HG03064 (cell line): ENCODE measurements around the gene PDK3.

ENCODE experiments used
- ATAC-seq: cut with Tn5 transposase; IDR thresholded peaks from one replicate; pipeline ENCODE4 v1.9.1; 2021; ENCODE audit warnings: low read depth; ENCODE audit not compliant: unreplicated experiment

The PDK3 gene

GRCh38 chrX:24464836-24465531 lies at the start of gene PDK3:
TSS of gene PDK3 (plus strand) at chrX:24465286. CDS start at chrX:24465456, 170 bp downstream.
- ATAC-seq = peak; percentile 91

DNA sequence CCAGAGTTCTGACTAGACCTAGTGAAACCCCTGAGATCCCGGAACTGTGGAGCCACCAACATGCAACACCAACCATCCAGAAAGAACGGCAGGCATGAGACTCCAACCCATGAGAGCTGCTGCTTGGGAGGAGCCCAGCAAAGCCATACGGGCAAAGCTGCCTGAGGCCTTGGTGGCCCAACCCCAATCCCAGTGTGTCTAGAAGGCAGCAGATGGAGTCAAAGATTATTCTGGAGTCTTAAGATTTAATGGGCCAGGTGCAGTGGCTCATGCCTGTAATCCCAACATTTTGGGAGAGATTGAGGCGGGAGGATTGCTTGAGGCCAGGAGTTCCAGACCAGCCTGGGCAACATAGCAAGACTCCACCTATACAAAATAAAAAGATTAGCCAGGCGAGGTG lies 49.2 kb upstream of the PDK3 start:
- ATAC-seq = no peak

- no peak for ATAC-seq
Measured at GRCh38 chrX:24423960-24424359, 41.1 kb upstream of the PDK3 start.

- no peak for ATAC-seq
Measured at GRCh38 chrX:24424948-24425347, 40.1 kb upstream of the PDK3 start.

GRCh38 chrX:24425806-24426205 lies 39.3 kb upstream of the PDK3 start:
- ATAC-seq = no peak

DNA sequence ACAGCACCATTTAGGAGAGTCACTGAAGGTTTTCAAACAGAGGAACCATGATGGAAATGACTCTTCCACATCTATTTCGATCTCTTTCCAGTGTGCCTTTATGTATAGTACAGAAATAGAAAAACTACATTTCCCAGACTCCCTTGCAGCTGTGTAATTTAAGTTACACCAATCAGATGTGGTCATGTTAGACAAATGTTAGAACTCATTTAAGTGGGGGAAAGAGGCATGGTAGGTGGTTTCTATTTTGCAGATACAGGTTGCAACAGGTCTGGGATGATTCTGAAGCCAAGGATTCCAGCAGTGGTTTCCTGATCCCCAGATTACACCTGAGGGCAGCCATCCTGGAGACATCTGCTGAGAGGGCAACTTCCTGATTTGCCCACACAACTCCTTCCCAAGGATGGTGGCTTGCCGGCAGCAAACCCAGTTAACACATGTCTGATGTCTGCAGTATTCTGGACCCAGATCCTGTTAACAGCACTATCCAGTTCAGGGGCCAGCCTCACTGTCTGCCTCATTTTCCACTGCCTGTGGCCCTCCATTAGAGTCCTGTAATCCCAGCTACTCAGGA lies 38.7 kb upstream of the PDK3 start:
- no peak for ATAC-seq

GRCh38 chrX:24426921-24427746 lies 38.0 kb upstream of the PDK3 start:
- no peak for ATAC-seq

GRCh38 chrX:24427747-24428019 lies 37.4 kb upstream of the PDK3 start:
- no peak for ATAC-seq

DNA sequence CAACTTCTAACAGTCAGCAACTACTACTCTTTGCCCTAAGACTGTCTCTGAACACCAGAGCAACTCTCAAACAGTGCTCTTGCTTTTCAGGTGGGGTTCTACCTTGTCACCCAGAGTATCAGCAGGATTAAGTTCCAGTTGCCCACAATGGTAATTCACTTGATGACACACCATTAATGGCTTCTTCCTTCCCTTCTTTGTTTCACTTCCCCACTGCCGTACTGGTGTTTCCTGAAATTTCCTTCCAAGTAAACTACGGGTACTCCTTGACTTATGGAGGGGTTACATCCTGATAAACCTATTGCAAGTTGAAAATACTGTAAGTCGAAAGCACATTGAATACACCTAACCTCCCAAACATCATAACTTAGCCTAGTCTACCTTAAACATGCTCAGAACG lies 36.6 kb upstream of the PDK3 start:
- ATAC-seq = no peak

- ATAC-seq = no peak
Measured at GRCh38 chrX:24435060-24435459, 30.0 kb upstream of the PDK3 start.

GRCh38 chrX:24443918-24444317 lies 21.2 kb upstream of the PDK3 start:
- ATAC-seq = no peak

DNA sequence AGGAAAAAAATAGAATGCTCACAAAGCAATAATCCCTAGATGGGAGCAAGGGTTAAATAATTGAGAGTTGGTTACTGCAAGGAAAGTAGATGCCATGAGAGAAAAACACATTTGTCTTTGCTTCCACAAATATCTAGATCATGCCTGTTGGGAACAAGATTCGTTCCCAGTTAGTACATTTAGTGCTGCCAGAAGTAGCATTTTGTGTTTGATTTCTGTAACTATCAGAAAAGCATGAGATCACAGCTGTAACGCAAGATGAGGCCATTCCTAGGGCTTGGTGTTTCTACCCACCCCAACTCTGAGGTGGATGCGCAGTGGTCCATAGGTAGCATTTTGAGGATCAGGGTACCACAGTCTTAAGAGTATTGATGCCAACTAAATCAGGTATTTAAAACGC lies 20.4 kb upstream of the PDK3 start:
- ATAC-seq = no peak

DNA sequence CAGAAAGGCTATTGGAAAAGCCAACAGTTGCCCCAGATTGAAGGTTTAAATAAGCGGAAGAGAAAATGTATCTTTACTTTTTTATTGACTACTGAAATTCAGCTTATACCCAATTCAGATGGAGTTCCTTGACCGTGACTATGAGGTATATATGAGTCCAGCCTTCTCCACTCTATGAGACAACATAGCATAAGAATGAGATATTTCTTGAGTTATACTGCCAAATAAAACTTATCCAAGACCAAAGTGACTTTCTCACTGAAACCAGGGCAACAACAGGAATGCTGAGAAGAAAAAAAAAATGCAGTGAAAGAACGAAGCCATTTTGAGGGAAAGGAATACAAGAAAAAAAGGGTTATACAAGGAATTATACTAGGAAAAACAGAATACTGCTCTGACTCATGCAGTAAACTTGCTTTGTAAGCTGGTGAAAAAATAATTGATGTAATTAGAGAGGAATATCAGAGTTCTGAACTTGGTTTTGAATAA lies 16.3 kb upstream of the PDK3 start:
- no peak for ATAC-seq

- ATAC-seq = no peak
Measured at GRCh38 chrX:24463077-24463476, 2.0 kb upstream of the PDK3 start.

- no peak for ATAC-seq
Measured at GRCh38 chrX:24464498-24464835, 619 bp upstream of the PDK3 start.

DNA sequence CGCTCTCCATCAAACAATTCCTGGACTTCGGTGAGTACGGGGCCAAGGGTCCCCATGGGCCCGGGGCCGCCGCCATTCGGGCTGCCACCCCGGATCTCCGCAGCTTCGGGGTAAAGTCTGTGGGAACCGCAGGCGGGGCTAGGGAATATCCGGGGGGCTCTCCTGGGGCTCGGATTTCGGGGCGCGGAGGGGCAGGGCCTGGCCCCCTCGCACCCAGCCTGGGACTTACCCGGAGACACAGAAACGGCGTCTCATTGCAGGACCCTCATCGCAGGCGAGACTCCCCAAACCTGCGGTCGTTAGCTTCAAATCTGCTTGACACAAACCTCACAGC lies 413 bp downstream of the PDK3 start:
- peak; percentile 22 for ATAC-seq

- no peak for ATAC-seq
Measured at GRCh38 chrX:24466025-24466424, 939 bp downstream of the PDK3 start.

- no peak for ATAC-seq
Measured at GRCh38 chrX:24468245-24468644, 3.2 kb downstream of the PDK3 start.

GRCh38 chrX:24471808-24472207 lies 6.7 kb downstream of the PDK3 start:
- no peak for ATAC-seq

- no peak for ATAC-seq
Measured at GRCh38 chrX:24475480-24475879, 10.4 kb downstream of the PDK3 start.

DNA sequence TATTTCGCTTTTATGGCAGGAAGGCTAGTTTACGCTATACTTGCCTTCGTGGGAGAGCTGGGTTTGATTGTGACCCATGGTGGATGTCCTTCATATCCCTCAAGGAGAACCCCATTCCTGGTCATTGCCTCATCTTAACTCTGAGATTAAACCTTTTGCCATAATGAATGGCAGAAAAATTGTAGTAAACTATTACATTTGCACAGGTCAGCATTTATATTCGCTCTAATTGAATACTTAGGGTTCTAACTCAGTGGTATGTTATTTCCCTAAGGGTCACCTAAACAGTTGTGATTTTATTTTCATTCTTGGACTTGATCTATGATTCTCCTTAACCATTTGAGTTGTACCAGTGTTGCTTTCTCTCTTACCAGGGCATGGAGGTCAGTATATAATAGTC lies 13.4 kb downstream of the PDK3 start:
- ATAC-seq = no peak

DNA sequence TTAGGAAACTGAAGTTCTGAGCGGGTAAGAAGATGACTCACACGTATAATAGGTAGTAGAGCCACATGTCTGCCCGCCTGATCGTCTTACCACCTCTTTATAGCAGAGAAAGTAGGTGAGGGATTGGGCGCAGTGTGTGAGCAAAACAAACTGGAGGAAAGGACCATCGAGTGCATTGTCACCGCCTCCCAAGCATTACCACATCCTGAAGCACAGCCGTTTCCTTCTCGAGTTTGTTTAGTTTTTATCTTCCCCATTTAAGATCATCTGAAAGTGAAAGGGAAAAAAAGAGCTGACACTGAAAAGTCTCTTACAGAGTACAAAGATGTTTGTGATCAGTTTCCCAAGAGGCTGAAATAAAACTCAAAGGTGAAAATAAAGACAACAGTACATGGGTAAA lies 14.8 kb downstream of the PDK3 start:
- peak; percentile 86 for ATAC-seq
